Measurements from ENCODE around the gene NOC4L. TPM values are rescaled to one million over a fixed set of nuclear protein-coding genes. Genes with fewer than 3 reads are reported as not detected.

The NOC4L gene
- total RNA-seq, 3 donors from 2014 or later (not counting 1 experiment from before 2014, with no cell fraction given), result 21.0 to 30.2 (median 21.7) TPM

DNA sequence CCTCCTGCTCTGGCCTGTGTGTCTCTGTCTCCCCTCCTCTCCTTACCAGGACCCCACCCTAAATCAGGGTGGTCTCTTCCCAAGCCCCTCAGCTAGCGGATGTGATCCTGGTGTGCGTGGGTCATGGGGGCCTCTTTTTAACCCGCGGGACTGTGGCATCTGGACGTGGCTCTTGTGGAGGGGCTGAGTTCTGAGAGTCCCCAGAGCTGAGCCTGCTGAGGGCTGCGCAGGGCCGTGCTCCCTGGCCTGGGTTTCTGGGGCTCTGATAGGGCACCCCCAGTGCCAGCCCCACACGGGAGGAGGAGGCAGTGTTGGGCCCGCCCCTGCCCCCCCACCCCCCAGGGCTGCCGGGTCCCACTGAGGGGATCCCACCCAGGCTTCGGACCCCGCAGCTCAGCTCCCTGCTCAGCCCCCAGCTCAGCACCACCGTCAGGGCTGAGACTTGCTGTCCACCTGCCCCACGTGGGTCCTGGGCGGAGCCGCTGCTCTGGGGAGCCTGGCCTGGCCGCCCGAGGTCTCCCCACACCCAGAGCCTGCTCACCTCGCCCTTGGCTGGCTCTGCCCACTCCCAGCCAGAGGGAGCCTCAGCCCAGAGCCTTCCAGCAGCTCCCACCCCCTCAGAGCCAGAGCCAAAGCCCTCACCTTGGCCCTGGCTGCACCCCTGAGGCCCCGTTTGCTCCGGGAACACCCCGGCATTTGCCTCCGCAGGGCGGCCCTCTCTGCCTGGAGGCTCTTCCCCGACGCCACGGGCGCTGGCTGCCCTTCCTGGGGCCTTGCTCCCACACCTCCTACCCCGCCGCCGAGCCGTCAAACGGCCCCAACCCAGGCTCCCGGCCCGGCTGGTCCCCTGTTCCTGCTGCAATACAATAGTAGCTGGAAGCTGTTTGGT, 31.5 kb downstream of the NOC4L start:
- Mint-ChIP-seq H3K9me3 (no peaks in the 10 kb centered on the region), H3K27ac (no peak overlapping the region), H3K36me3 (no peaks in the 10 kb centered on the region), H3K4me3 (no peak overlapping the region), H3K27me3 (ENCODE audit: low read depth in 2 of 2) (peaks cover 0 to 6% of the 10 kb centered on the region in 2 donors), H3K4me1 (no peaks in the 10 kb centered on the region)
- Histone ChIP-seq H3K27me3 (ENCODE audit: control insufficient read depth, insufficient read depth, low read length) (no peaks in the 10 kb centered on the region), H3K9me3 (ENCODE audit: control insufficient read depth, insufficient read depth, low read length) (no peaks in the 10 kb centered on the region), H3K4me3 (ENCODE audit: low read length) (no peak overlapping the region), H3K36me3 (ENCODE audit: control insufficient read depth, insufficient read depth, low read length) (no peaks in the 10 kb centered on the region), H3K27ac (ENCODE audit: low read length) (no peak overlapping the region), H3K4me1 (ENCODE audit: control insufficient read depth, insufficient read depth, low read length) (no peaks in the 10 kb centered on the region)
- TF ChIP-seq, protein P1, sequence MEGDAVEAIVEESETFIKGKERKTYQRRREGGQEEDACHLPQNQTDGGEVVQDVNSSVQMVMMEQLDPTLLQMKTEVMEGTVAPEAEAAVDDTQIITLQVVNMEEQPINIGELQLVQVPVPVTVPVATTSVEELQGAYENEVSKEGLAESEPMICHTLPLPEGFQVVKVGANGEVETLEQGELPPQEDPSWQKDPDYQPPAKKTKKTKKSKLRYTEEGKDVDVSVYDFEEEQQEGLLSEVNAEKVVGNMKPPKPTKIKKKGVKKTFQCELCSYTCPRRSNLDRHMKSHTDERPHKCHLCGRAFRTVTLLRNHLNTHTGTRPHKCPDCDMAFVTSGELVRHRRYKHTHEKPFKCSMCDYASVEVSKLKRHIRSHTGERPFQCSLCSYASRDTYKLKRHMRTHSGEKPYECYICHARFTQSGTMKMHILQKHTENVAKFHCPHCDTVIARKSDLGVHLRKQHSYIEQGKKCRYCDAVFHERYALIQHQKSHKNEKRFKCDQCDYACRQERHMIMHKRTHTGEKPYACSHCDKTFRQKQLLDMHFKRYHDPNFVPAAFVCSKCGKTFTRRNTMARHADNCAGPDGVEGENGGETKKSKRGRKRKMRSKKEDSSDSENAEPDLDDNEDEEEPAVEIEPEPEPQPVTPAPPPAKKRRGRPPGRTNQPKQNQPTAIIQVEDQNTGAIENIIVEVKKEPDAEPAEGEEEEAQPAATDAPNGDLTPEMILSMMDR (IDR thresholded peaks at IDR 0.05), result no peak
- WGBS (ENCODE audit: insufficient coverage), result 83% methylated on average over 34 of the region's 35 CpGs
- DNase-seq (no peak), ATAC-seq (no peak)
- intact Hi-C loops (cut with micrococcal nuclease), result no loop called here

DNA sequence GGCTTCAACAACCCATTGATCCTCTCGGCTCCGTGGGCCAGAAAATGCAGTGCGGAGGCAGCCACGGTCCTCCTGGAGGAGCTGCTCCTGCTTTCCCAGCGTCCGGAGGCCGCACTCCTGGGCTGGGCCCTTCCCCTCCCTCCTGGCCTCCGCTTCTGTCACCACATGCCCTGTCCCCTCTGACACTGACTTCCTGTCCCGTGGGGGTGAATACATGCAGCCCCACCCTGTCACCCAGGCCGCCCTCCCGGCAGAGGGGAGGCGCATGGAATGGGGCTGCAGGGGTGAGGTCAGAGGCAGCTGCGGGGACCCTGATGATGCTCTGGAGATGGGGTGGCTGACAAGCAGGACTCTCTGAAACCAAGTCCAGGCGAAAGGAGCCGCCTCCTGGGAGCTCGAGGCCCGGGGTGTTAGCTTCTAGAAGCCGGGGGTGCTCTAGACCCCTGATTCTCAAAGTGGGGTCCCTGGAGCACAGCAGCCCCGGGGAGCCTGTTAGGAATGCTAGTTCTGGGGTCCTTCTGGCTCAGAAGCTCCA, 32.2 kb downstream of the NOC4L start:
- no peaks in the 10 kb centered on the region for H3K27me3 ChIP-seq (ENCODE audit: control insufficient read depth, insufficient read depth, low read length)

DNA sequence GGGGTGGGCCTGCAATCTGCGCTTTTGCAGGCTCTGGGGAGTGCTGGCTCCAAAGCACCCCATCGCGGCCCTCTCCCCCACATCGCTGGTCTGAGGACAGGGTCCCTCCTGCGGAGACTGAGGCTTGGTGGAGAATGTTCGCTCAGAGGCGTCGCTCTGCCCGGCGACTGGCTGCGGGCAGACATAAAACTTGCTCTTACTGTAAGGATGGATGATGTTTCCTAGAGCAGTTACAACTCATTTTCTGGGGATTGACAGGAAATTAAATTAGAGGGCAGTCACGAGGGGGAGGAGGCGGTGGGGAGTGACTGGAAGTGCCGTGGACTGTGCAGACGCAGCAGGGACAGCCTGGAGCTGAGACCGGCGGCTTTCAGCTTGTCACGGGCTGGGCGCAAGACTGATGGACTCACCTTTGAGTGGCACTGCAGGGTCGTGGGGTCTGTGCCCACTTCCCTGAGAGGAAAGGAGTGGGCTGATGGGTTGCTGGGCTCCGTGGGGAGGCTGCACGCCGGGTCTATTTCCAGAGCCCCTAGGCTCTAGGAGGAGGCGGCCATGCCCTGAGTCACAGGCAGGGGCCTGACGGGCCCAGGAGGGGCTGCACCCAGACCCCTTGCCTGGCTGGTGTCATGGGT, 32.8 kb downstream of the NOC4L start:
- no peak for ATAC-seq
- H3K27ac Mint-ChIP-seq, result no peak overlapping the region
- Histone ChIP-seq H3K4me3 (ENCODE audit: low read length) (no peak overlapping the region), H3K9me3 (ENCODE audit: control insufficient read depth, insufficient read depth, low read length) (no peaks in the 10 kb centered on the region), H3K36me3 (ENCODE audit: control insufficient read depth, insufficient read depth, low read length) (no peaks in the 10 kb centered on the region), H3K27me3 (ENCODE audit: control insufficient read depth, insufficient read depth, low read length) (no peaks in the 10 kb centered on the region), H3K27ac (ENCODE audit: low read length) (no peak overlapping the region), H3K4me1 (ENCODE audit: control insufficient read depth, insufficient read depth, low read length) (no peaks in the 10 kb centered on the region)
- intact Hi-C loops (cut with micrococcal nuclease), result no loop called here
- 87% methylated on average over 25 of the region's 25 CpGs for WGBS (ENCODE audit: insufficient coverage)
- H3K4me3 Mint-ChIP-seq, result no peak overlapping the region
- no peaks in the 10 kb centered on the region for H3K9me3 Mint-ChIP-seq
- no peak for DNase-seq
- TF ChIP-seq, protein P1 (IDR thresholded peaks at IDR 0.05), result no peak
- peaks cover 0 to 6% of the 10 kb centered on the region in 2 donors for H3K4me1 Mint-ChIP-seq
- peaks cover 0 to 6% of the 10 kb centered on the region in 2 donors for H3K27me3 Mint-ChIP-seq (ENCODE audit: low read depth in 2 of 2)
- H3K36me3 Mint-ChIP-seq, result no peaks in the 10 kb centered on the region

More for the DNA sequence above, 32.2 kb downstream of the NOC4L start:
- Histone ChIP-seq H3K27ac (ENCODE audit: low read length) (no peak overlapping the region), H3K36me3 (ENCODE audit: control insufficient read depth, insufficient read depth, low read length) (no peaks in the 10 kb centered on the region), H3K4me3 (ENCODE audit: low read length) (no peak overlapping the region), H3K4me1 (ENCODE audit: control insufficient read depth, insufficient read depth, low read length) (no peaks in the 10 kb centered on the region), H3K9me3 (ENCODE audit: control insufficient read depth, insufficient read depth, low read length) (no peaks in the 10 kb centered on the region)
- Mint-ChIP-seq H3K4me1 (peaks cover 0 to 5% of the 10 kb centered on the region in 2 donors), H3K36me3 (no peaks in the 10 kb centered on the region), H3K27me3 (ENCODE audit: low read depth in 2 of 2) (peaks cover 0 to 6% of the 10 kb centered on the region in 2 donors), H3K4me3 (no peak overlapping the region), H3K27ac (no peak overlapping the region), H3K9me3 (no peaks in the 10 kb centered on the region)
- TF ChIP-seq, protein P1 (IDR thresholded peaks at IDR 0.05), result no peak
- ATAC-seq (no peak), DNase-seq (no peak)
- 88% methylated on average over 18 of the region's 19 CpGs for WGBS (ENCODE audit: insufficient coverage)
- intact Hi-C loops (cut with micrococcal nuclease), result no loop called here
